OCI-LY1 (cell line): ENCODE results near the gene SMKR1.

Experiments
- CTCF ChIP-seq: fragments of 200-600 bp; sonication (generic), shearing (Covaris generic); IDR thresholded peaks from 2 replicates; pipeline ENCODE4 v1.5.1; 2017; ENCODE audit warnings: mild to moderate bottlenecking, antibody characterized with exemption, low read length, moderate library complexity, mixed read lengths
- EZH2 ChIP-seq: fragments of 200-600 bp; sonication (generic), shearing (Covaris generic); IDR thresholded peaks from 2 replicates; pipeline ENCODE4 v1.8.0; 2017; ENCODE audit warnings: borderline replicate concordance, mixed run types, mild to moderate bottlenecking, antibody characterized with exemption, low read length, moderate library complexity, mixed read lengths

GRCh38 chr7:129468547-129468946 is 33.8 kb upstream of the SMKR1 start:
- no peak for TF ChIP-seq CTCF
- no peak for TF ChIP-seq EZH2
